ENCODE measurements around the gene ZNF83. TPM values are rescaled to one million over a fixed set of nuclear protein-coding genes. Genes with fewer than 3 reads are reported as not detected.
"Not testable (repeated sequence)": the region's sequence is repeated elsewhere in the genome, so short reads cannot be mapped to it uniquely, and the experiment has no call there.

Gene ZNF83
- polyA plus RNA-seq, 1 donor from 2014 or later = 69.3 TPM

GRCh38 chr19:52599241-52599640 lies 38.9 kb downstream of the ZNF83 start (continued):
- TF ChIP-seq MXI1 (conservative IDR thresholded peaks at IDR 0.05; ENCODE audit: poor library complexity, severe bottlenecking) (no peak), POLR2AphosphoS5 (IDR thresholded peaks at IDR 0.05) (no peak), SMC3 (conservative IDR thresholded peaks at IDR 0.05; ENCODE audit: poor library complexity) (no peak)

- H2AFZ ChIP-seq (ENCODE audit: low read depth, low read length); H3K9me2 ChIP-seq (ENCODE audit: insufficient read depth, low read length); H3F3A ChIP-seq (ENCODE audit: insufficient read depth, low read length, poor library complexity, severe bottlenecking); H3K9me3 ChIP-seq (ENCODE audit: low read length); H3K27me3 ChIP-seq (ENCODE audit: insufficient read depth, low read depth, low read length); H3K36me3 ChIP-seq (ENCODE audit: insufficient read depth, low read length); H3K4me3 ChIP-seq (ENCODE audit: low read length); H3K4me2 ChIP-seq (ENCODE audit: low read length); H3K9ac ChIP-seq (ENCODE audit: low read length); H4K20me1 ChIP-seq (ENCODE audit: insufficient read depth); H3K79me2 ChIP-seq (replicated peaks; ENCODE audit: insufficient read depth, low read length); H3K27ac ChIP-seq (ENCODE audit: low read length): not testable (repeated sequence)
Observed at GRCh38 chr19:52593441-52593840, 44.7 kb downstream of the ZNF83 start.

- Histone ChIP-seq H3K27ac (ENCODE audit: low read length) (no peak overlapping the region), H3K4me2 (ENCODE audit: low read length) (no peak overlapping the region)
Observed at GRCh38 chr19:52592301-52592700, 45.9 kb downstream of the ZNF83 start.

GRCh38 chr19:52590728-52591127 lies 47.4 kb downstream of the ZNF83 start:
- H3K4me2 ChIP-seq (ENCODE audit: low read length) = no peak overlapping the region
- no peaks in the 10 kb centered on the region for H3K79me2 ChIP-seq (replicated peaks; ENCODE audit: insufficient read depth, low read length)
- no peak overlapping the region for H2AFZ ChIP-seq (ENCODE audit: low read depth, low read length)
- TF ChIP-seq REST (IDR thresholded peaks at IDR 0.05; ENCODE audit: borderline replicate concordance) = no peak
- no peak for TF ChIP-seq SMC3 (conservative IDR thresholded peaks at IDR 0.05; ENCODE audit: poor library complexity)
- no peak for TF ChIP-seq EZH2 (IDR thresholded peaks at IDR 0.05; ENCODE audit: borderline replicate concordance, insufficient read depth, low read length, poor library complexity, severe bottlenecking)
- TF ChIP-seq CTCF (IDR thresholded peaks at IDR 0.05; ENCODE audit: poor library complexity, severe bottlenecking) = no peak
- no peak for TF ChIP-seq TAF1 (IDR thresholded peaks at IDR 0.05; ENCODE audit: low read depth)
- TF ChIP-seq POLR2AphosphoS5 (IDR thresholded peaks at IDR 0.05) = no peak
- no peak for TF ChIP-seq RAD21 (conservative IDR thresholded peaks at IDR 0.05)
- TF ChIP-seq MXI1 (conservative IDR thresholded peaks at IDR 0.05; ENCODE audit: poor library complexity, severe bottlenecking) = no peak
- no peak for TF ChIP-seq EP300 (conservative IDR thresholded peaks at IDR 0.05; ENCODE audit: poor library complexity, severe bottlenecking)
- no peaks in the 10 kb centered on the region for H3F3A ChIP-seq (ENCODE audit: insufficient read depth, low read length, poor library complexity, severe bottlenecking)
- H3K27me3 ChIP-seq (ENCODE audit: insufficient read depth, low read depth, low read length) = no peaks in the 10 kb centered on the region
- H3K4me3 ChIP-seq (ENCODE audit: low read length) = no peak overlapping the region
- no peaks in the 10 kb centered on the region for H3K9me2 ChIP-seq (ENCODE audit: insufficient read depth, low read length)
- H3K9me3 ChIP-seq (ENCODE audit: low read length) = peaks cover 4% of the 10 kb centered on the region
- H3K36me3 ChIP-seq (ENCODE audit: insufficient read depth, low read length) = no peaks in the 10 kb centered on the region
- H3K27ac ChIP-seq (ENCODE audit: low read length) = no peak overlapping the region
- no peaks in the 10 kb centered on the region for H4K20me1 ChIP-seq (ENCODE audit: insufficient read depth)
- H3K9ac ChIP-seq (ENCODE audit: low read length) = no peak overlapping the region

More at GRCh38 chr19:52592301-52592700, 45.9 kb downstream of the ZNF83 start:
- no peak overlapping the region for H3K4me3 ChIP-seq (ENCODE audit: low read length)
- no peaks in the 10 kb centered on the region for H3K27me3 ChIP-seq (ENCODE audit: insufficient read depth, low read depth, low read length)
- no peak overlapping the region for H2AFZ ChIP-seq (ENCODE audit: low read depth, low read length)
- no peaks in the 10 kb centered on the region for H3K79me2 ChIP-seq (replicated peaks; ENCODE audit: insufficient read depth, low read length)
- no peaks in the 10 kb centered on the region for H3K36me3 ChIP-seq (ENCODE audit: insufficient read depth, low read length)
- no peaks in the 10 kb centered on the region for H4K20me1 ChIP-seq (ENCODE audit: insufficient read depth)
- H3F3A ChIP-seq (ENCODE audit: insufficient read depth, low read length, poor library complexity, severe bottlenecking) = no peaks in the 10 kb centered on the region
- no peak overlapping the region for H3K9ac ChIP-seq (ENCODE audit: low read length)
- H3K9me2 ChIP-seq (ENCODE audit: insufficient read depth, low read length) = no peaks in the 10 kb centered on the region
- no peak for TF ChIP-seq TAF1 (IDR thresholded peaks at IDR 0.05; ENCODE audit: low read depth)
- peaks cover 4% of the 10 kb centered on the region for H3K9me3 ChIP-seq (ENCODE audit: low read length)

Measured in neural cell (in vitro differentiated cells).